HG03280 (cell line): ENCODE data around the gene PAPSS2.
"Not testable (repeated sequence)": the region's sequence is repeated elsewhere in the genome, so short reads cannot be mapped to it uniquely, and the experiment has no call there.

Experiments
- ATAC-seq: cut with Tn5 transposase; IDR thresholded peaks from one replicate; pipeline ENCODE4 v1.9.1; 2021; ENCODE audit warnings: mild to moderate bottlenecking, moderate library complexity; ENCODE audit not compliant: unreplicated experiment

The PAPSS2 gene

DNA sequence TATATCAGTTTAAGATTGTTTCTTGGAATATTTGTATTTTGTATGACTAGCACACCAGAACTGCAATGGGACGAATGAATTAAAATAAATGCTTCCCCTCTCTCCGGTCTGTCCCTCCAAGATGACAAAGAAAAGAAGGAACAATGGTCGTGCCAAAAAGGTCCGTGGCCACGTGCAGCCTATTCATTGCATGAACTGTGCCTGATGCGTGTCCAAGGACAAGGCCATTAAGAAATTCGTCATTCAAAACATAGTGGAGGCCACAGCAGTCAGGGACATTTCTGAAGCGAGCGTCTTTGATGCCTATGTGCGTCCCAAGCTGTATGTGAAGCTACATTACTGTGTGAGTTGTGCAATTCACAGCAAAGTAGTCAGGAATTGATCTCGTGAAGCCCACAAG is 17.2 kb upstream of the PAPSS2 start:
- no peak for ATAC-seq

DNA sequence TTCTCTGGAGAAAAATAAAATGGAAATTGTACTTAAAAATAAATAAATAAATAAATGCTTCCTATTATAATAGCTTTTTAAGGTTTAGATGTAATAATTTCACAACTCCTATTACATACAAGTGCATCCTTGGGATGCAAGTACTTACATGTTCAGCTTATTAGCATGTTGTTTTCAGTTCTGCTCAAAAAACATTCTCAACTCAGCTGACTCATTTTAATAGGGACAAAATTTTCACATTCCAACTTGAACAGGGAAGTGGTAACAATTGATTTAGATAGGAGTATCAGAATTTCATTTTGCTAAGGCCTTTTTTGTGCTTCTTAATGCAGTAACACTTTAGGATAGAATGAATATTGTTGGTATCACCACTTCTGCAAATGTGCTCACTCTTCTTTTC is 16.7 kb upstream of the PAPSS2 start:
- no peak for ATAC-seq

DNA sequence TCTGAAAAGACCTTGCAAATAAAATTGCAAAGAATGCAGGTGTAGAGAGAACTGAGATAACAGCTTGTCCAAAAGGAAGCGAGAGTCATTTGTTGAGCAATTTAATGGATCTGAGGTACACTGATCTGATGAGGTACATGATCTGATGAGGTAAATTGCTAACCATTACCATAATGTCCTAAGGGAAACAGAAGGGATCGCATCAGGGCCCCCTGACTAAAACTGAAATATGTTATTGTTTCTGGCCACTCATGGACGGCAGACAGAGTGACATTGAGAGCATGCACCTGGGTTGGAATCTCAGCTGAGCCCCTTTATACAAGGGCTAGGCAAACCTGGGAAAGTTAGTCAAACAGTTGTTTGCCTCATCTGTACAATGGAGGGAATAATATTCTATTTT is 15.8 kb upstream of the PAPSS2 start:
- ATAC-seq: no peak

DNA sequence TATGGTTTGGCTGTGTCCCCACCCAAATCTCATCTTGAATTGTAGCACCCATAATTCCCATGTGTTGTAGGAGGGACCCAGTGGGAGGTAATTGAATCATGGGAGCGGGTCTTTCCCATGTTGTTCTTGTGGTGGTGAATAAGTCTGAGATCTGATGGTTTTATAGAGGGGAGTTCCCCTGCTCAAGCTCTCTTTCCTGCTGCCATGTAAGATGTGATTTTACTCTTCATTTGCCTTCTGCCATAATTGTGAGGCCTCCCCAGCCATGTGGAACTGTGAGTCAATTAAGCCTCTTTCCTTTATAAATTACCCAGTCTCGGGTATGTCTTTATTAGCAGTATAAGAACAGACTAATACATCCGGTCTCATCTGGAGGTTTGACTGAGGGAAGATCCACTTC is 15.2 kb upstream of the PAPSS2 start:
- not testable (repeated sequence) for ATAC-seq

DNA sequence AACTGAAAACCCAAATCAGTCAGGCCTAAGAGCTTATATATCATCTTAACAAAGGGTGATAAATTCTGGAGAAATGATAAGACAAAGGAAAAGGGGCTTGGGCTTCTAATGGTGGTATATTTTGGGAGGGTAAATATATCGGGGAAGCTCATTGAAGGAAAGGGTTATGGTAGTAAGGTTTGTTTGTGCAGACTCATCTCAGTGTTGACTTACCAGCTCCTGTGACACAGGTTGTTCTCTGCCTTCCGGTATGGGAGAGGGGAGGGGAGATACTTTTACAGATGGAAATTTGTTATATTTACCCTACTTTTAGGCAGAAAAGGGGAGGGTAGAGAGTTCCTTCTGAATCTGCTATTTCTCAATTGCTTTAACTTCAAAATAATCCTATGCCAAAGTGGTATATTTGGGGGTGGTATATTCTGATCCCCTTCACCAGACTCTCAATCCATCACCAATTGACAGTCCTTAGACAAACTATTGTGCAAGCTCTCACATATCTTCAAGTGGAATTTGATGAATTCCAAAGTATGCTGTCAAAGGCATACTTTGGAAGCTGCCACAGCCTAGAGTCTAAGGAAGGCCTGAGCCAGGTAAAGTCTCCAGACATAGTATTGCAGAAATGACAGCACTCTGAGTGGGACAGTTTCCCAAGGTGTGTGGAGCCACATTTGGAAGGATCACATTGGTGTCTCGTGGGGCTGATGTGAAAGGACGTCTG is 13.3 kb upstream of the PAPSS2 start:
- no peak for ATAC-seq

DNA sequence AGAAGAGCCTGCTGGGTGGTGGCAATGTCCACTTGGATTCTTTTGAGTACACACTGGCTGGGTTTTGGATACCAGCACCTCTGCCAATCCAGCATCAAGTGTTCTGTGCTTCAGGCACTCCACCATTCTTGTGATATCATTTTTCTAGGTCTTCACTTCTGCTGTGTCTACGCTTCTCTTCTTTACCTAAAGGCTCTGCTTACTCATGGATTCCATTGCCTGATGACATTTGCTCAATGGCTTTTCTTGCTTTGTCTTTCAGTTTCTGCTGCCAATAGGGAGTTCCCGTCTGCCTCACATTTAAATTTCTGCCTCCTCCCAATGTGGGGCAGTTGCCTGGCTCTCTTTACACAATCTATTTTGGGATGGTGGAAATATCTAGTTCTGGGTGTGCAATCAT is 12.7 kb upstream of the PAPSS2 start:
- ATAC-seq: no peak

DNA sequence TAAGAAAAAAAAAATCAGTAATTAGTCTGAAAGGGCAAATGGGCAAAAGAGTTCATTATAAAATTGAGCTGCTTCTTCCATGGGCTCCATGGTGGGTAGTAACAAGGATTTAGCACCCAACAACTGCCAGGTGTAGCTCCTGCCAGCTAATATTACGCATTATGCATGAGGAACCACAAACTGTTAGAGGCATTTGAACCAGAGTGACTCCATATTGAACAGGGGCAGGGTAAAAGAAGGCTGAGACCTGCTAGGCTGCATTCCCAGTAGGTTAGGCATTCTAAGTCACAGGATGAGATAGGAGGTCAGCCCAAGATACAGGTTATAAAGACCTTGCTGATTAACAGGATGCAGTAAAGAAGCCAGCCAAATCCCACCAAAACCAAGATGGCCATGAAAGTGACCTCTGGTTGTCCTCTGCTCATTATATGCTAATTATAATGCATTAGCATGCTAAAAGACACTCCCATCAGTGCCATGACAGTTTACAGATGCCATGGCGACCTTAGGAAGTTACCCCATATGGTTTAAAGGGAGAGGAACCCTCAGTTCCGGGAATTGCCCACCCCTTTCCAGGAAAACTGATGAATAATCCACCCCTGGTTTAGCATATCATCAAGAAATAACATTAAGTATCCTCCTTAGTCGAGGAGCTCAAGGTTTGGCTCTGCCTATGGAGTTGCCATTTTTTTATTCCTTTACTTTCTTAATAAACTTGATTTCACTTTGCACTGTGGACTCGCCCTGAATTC is 8.7 kb upstream of the PAPSS2 start:
- ATAC-seq: no peak

DNA sequence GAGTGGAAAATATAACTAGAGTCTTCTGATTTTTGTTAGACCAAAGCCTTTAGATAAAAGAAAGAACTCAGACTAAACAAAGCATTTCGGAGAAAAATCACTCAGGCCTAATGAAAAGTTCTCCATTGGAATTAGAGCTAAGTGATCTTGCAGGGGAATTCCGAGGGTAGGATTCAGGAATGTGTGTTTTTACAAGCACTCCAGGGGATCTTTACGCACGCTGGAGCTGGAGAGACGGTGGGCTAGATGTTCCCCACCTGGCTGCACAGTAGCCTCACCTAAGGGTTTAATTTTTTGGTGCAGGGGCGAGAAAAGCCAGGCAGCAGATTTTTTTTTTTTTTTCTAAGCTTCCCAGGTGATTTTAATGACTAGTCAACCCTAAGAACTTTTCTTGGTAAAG is 7.9 kb upstream of the PAPSS2 start:
- ATAC-seq: no peak

DNA sequence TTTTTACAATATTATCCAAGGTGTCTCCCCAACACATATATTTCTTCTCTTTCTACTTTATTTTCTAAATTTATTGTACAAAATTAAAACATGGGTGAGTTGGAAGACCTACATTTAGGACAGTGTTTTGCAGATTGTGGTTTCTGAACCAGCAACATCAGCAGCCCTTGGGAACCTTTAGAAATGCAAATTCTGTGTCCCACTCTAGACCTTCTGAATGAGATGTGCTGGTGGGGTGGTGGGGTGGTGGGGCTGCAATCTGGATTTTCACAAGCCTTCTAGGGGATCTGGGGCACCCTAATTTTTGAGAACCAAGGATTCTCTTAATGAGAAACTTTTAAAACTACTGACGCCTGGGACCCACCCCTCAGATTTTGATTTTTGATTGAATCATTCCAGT is 7.4 kb upstream of the PAPSS2 start:
- no peak for ATAC-seq

DNA sequence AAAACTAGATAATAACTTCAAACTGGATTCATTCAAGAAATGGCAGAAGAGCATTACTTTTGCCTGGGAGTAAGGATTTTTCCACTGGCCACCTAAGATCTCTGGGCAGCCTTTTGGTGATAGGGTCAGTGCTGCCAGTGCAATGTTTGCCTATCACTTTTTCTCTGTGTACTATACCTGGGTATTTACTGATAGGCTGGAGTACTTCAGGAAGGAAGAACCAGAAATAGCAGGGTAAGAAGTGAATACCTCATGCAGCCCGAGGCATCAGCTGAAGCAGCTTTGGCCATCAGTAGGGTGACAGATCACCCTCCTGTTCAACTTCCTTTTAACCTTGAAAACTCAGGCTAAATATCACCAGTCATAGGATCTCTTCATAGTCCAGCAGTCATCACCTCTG is 5.5 kb upstream of the PAPSS2 start:
- ATAC-seq: no peak

DNA sequence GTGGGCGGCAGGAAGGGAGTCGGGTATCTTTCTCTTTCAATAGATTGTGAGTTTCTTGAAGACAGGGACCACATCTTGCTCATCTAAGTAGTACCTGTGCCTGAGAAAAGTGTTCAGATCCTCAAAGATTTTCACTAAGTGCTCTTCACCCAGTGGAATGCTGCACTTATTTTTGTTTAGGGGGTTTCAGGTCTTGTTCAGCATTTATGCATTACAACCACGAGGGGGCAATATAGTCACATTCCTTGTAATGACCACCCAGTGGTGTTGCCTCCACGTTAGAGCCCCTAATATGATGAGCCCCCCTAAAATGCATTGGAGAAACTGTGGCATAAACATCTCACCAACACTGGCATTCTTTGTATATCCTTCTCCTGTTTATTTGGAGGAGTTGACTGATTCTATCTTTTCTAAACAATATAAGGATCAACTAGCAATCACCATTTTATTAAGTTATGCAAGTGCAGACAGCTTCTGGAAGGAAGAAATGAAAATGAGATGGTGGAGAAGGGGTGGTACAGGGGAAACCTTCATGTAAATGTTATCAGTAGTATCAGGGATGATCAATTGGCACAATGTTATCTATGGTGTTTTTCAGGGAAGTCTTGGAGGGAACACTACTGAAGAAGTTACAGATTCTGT is 3.1 kb upstream of the PAPSS2 start:
- no peak for ATAC-seq

DNA sequence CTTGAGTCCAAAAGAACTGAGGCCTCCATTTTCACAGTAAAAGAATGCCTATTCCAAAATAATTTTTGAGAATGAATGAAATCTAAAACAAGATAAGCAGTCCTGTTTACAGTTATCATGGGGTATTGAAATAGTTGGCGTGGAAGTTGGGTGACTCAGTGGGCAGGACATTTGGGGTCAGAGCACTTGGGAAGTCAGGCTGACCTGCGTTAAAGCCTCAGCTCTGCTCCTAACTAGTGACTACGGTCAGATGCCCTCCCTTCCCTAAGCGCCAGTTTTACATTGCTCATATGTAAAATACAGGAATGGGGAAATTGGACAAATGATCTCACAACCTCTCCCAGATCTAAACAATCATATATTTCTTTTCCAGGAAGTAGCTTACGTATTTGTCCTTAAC is 2.3 kb upstream of the PAPSS2 start:
- no peak for ATAC-seq

DNA sequence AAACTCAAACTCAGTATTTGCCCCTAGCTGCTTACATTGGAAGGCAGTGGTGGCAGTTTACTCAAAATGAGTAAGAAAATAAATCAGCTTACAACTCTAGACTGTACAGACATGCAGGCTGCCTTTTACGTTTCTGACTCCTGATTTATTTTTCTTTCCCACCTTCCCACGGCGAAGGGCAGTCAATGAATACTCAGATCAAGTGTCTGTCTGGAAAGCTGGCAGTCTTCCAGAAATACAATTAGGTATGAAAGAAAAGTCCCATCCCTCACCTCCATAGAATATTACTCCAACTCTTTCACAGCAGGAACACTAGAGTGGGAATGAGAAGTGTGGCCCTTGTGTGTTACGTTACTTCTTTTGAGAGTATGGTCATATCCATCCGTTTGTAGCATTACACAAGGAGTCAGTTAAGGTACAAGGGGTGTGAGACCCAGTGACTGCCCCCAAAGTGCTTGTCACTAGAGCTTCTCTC is 1.3 kb upstream of the PAPSS2 start:
- no peak for ATAC-seq

DNA sequence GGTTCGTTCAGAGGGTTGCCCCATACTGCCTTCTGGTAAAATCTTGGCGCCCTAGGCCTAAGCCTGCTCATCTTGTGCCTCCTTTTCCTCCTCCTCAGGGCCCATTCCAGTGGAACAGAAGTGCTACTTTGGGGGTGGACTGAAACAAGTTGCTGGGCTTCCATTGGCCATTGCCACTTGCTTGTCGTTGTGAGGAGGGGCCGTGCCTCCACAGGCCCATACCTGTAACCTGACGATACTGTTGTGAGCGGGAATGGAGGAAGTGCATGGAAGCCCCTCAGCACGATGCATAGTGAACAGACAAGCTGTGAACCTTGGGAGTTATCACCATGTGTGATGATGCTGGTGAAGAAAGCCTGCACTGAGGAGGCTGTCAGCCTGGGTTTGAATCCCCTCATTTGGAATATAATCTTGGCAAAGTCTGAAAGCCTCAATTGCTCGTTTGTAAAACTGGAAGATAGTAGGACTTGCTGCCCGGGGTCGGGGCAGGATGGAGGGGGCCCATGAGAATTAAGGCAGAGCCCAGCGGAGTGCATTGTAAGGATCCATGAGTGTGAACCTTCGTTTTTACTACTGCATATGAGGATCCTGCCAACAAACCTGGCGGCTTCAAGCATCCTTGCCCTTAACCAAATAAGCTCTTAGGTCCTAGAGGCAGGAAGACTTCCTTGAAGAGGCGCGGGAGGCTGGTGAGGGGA is 671 bp upstream of the PAPSS2 start:
- no peak for ATAC-seq

DNA sequence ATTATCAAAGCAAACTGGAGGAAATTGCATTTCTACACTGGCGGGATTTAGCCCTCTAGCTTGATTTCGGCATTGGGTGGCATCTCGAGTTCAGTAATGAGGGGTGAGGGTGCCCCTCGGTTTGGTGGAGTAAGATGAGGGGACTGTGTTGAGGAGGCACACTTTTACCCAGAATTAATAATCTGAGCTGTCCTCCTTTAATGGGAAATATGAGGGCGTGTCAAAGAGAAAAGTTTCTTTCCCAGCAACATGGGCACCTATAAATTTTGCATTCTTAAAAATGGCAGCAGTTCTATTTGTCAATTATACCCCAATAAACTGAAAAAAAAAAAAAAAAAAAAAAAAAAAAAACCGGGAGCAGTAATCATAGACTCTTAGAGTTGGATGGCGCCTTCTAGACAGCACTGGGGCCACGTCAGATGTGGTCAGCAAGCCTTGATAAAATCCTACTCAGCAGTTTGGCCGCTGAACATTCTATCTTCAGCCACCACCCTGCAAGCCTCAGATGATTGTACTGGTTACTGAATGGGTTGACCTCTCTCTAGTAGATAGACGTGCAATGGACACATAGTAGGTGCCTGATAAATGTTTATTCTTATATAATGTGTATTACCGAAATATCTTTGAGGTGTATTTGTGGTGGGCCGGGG is 931 bp downstream of the PAPSS2 start:
- no peak for ATAC-seq

DNA sequence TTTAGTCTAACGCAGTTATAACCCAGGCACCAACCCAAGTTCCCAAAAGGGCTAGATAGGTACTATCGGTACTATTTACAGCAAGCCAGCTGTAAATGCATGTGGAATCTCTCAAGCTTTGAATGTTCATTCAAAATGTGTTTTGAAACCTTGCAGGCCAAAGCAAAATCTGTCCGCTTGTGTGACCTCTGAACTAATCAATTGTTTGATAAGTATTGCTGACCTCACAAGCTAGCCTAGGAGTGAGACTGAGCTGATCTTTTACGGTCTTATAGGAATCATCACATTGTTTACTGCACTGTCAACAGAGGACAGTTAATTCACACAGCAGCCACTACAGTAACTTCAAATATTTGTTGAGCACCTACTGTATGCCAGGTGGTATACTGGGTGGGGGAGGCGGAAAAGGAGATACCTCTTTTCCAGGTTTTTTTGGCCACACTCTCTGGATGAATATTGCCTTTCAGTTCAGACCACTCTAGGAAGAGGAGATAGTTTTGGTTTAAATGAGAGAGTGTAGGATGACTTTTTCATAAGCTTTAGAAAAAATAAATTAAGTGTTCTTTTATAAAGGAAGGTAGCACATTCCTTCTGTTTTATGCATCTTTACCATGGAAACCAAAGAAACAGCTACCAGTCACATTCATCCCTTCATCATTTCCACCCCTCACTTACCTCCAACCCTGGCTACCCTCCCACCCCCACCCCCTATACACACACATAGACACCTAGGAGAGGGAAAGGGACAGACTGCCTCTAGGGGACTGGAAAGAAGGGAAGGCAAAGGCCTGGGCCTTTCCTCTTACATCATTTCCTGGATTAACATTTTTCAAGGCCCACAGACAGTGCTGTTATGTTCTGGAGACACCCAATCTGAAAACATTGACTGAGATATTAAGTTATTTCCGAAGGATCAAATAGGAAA is 2.4 kb downstream of the PAPSS2 start:
- no peak for ATAC-seq

DNA sequence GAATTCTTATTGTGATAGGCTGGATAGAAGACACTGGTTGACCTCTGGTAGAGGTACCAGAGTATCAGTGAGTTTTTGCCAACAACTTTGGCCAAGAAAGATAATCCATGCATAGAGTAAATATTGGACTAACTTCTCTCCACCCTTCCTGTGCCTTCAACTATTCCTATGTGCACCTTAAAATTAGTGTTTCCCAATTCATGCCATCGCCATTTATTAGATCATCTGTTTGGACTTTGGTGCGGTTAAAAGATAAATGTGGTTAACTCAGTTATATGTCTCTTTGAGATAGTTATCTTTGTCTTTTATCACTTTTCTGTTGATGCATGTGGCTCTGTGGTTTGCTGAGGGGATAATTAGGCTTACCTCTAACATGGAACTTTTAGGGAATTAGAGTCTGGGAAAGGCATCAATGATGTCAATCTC is 4.6 kb downstream of the PAPSS2 start:
- no peak for ATAC-seq

DNA sequence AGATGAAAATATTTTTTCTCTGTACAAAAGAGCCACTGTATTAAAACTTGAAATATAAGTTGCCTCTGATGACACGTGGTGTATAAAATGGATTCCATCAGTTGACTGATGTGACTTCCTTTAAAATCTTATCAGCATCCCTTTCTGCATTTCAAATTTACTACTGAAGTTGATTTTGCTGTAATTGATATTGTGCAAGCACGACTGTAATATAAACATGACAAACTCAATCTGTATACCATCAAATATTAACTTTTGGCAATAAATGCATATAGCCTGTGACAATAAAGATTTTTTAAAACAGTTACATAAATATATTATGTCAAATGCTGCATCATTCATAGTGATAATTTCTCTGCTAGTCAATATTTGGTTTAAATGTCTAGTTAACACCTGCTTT is 7.8 kb downstream of the PAPSS2 start:
- no peak for ATAC-seq

DNA sequence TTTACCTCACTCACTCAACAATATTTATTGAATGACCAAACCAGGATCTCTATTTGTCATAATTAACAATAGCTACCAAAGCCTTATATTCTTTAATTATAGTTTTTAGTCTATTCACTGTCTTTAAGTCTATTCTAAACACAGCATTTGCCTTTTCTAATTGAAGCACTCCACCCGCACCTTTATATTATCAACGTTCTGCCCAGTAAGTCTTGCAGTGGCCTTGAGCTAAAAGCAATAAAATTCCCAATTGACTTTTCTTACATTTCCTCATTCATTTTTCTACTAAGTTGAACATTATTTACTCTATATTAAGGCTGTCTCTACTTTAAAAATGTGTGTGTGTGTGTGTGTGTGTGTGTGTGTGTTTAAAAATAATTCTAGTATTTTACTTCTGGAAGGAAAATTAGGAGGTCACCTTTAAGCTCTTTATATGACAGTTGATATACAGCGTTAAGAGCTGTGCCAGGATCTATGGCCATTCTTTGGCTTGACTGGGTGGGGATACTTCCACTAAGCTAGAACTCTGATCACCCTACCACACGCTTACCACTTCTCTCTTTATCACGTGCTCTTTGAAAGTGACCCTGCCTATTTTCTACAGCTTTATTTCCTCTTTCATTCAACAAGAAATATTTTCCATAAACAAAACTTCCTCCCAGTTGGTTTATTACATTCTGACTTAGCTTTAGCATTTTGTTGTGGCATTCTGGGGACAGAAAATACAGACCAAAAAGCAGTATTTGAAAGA is 8.8 kb downstream of the PAPSS2 start:
- no peak for ATAC-seq
